ENCODE data around the gene ARHGAP8.
A peak's percentile ranks its signal among the peaks of the same experiment; 100 is the strongest.

DNA sequence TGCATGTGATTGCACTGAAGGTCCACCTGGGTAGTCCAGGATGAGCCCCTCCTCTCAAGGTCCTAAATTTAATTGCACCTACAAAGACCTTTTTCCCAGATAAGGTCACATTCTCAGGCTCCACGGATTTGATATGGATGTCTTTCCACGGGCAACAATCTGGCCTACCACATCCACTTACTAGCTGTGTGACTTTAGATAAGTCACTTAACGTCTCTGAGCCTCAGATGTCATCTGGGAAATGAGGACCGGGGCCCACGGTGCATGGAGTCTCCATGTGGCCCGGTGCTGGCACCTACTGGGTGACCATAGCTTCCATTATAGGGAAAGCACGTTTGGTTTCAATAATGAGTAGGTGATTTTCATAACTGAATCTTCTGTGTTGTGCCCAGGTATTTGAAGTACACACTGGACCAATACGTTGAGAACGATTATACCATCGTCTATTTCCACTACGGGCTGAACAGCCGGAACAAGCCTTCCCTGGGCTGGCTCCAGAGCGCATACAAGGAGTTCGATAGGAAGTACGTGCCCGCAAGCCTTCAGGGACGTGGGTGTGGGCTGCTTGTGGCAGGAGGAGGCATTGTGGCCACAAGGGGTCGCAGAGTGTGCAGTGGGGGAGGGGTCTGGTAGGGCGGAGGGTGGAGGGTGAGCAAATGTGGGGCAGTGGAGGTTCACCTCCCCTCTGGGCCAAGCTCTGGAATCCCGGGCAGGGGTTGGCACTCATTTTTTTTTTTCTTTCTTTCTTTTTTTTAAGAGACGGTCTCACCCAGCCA lies 55.7 kb downstream of the ARHGAP8 start:
- peak; percentile 62 to 76 for TF ChIP-seq CTCF (conservative IDR thresholded peaks at IDR 0.05; ENCODE audit: low read depth in 2 of 2)
- TF ChIP-seq, protein P1, sequence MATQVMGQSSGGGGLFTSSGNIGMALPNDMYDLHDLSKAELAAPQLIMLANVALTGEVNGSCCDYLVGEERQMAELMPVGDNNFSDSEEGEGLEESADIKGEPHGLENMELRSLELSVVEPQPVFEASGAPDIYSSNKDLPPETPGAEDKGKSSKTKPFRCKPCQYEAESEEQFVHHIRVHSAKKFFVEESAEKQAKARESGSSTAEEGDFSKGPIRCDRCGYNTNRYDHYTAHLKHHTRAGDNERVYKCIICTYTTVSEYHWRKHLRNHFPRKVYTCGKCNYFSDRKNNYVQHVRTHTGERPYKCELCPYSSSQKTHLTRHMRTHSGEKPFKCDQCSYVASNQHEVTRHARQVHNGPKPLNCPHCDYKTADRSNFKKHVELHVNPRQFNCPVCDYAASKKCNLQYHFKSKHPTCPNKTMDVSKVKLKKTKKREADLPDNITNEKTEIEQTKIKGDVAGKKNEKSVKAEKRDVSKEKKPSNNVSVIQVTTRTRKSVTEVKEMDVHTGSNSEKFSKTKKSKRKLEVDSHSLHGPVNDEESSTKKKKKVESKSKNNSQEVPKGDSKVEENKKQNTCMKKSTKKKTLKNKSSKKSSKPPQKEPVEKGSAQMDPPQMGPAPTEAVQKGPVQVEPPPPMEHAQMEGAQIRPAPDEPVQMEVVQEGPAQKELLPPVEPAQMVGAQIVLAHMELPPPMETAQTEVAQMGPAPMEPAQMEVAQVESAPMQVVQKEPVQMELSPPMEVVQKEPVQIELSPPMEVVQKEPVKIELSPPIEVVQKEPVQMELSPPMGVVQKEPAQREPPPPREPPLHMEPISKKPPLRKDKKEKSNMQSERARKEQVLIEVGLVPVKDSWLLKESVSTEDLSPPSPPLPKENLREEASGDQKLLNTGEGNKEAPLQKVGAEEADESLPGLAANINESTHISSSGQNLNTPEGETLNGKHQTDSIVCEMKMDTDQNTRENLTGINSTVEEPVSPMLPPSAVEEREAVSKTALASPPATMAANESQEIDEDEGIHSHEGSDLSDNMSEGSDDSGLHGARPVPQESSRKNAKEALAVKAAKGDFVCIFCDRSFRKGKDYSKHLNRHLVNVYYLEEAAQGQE (IDR thresholded peaks at IDR 0.05; ENCODE audit: unreplicated experiment) = no peak
- TF ChIP-seq, protein P2, sequence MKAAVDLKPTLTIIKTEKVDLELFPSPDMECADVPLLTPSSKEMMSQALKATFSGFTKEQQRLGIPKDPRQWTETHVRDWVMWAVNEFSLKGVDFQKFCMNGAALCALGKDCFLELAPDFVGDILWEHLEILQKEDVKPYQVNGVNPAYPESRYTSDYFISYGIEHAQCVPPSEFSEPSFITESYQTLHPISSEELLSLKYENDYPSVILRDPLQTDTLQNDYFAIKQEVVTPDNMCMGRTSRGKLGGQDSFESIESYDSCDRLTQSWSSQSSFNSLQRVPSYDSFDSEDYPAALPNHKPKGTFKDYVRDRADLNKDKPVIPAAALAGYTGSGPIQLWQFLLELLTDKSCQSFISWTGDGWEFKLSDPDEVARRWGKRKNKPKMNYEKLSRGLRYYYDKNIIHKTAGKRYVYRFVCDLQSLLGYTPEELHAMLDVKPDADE (IDR thresholded peaks at IDR 0.05) = no peak
- no peak for TF ChIP-seq EZH2phosphoT487 (IDR thresholded peaks at IDR 0.05; ENCODE audit: unreplicated experiment)
- TF ChIP-seq CREB1 (CRISPR knock-in tag; IDR thresholded peaks at IDR 0.05; ENCODE audit: low read depth) = no peak
- TF ChIP-seq POLR2AphosphoS5 (IDR thresholded peaks at IDR 0.05; ENCODE audit: low read depth) = no peak
- TF ChIP-seq ZNF114 (CRISPR knock-in tag; IDR thresholded peaks at IDR 0.05) = no peak
- TF ChIP-seq EZH2 (IDR thresholded peaks at IDR 0.05; ENCODE audit: low read depth, unreplicated experiment) = no peak
- TF ChIP-seq NANOG (IDR thresholded peaks at IDR 0.05; ENCODE audit: borderline replicate concordance) = no peak
- TF ChIP-seq ZNF331 (CRISPR knock-in tag; IDR thresholded peaks at IDR 0.05; ENCODE audit: low read depth) = no peak
- TF ChIP-seq STAT1 (IDR thresholded peaks at IDR 0.05; ENCODE audit: unreplicated experiment) = no peak
- TF ChIP-seq JUNB (IDR thresholded peaks at IDR 0.05; ENCODE audit: unreplicated experiment) = no peak
